Central memory CD4-positive, alpha-beta T cell (primary cell): ENCODE data around the gene PEAR1.

Experiments
- DNase-seq: peaks from one replicate; pipeline ENCODE4 v3.0.0; 2022

PEAR1 gene

GRCh38 chr1:156901590-156901900 lies 8.0 kb downstream of the PEAR1 start:
- DNase-seq: no peak

- DNase-seq: no peak
These were observed 8.7 kb downstream of the PEAR1 start for GRCh38 chr1:156901966-156902915.

GRCh38 chr1:156903328-156904091 lies 10.0 kb downstream of the PEAR1 start:
- no peak for DNase-seq

GRCh38 chr1:156904187-156904959 lies 10.9 kb downstream of the PEAR1 start:
- DNase-seq: no peak

- no peak for DNase-seq
These were observed 11.7 kb downstream of the PEAR1 start for GRCh38 chr1:156905176-156905575.

GRCh38 chr1:156905651-156906050 lies 12.1 kb downstream of the PEAR1 start:
- DNase-seq: no peak

- DNase-seq: no peak
These were observed 12.8 kb downstream of the PEAR1 start for GRCh38 chr1:156906206-156906906.

GRCh38 chr1:156908541-156908940 lies 15.0 kb downstream of the PEAR1 start:
- no peak for DNase-seq

GRCh38 chr1:156908955-156909354 lies 15.4 kb downstream of the PEAR1 start:
- no peak for DNase-seq

- DNase-seq: no peak
These were observed 16.2 kb downstream of the PEAR1 start for GRCh38 chr1:156909671-156910070.

GRCh38 chr1:156910309-156910782 lies 16.8 kb downstream of the PEAR1 start:
- DNase-seq: peak; percentile 36

- no peak for DNase-seq
These were observed 18.2 kb downstream of the PEAR1 start for GRCh38 chr1:156911577-156912298.

- no peak for DNase-seq
These were observed 18.8 kb downstream of the PEAR1 start for GRCh38 chr1:156912310-156912709.

- DNase-seq: no peak
These were observed 19.6 kb downstream of the PEAR1 start for GRCh38 chr1:156912861-156913808.

GRCh38 chr1:156913809-156914387 lies 20.4 kb downstream of the PEAR1 start:
- no peak for DNase-seq

- DNase-seq: no peak
These were observed 20.9 kb downstream of the PEAR1 start for GRCh38 chr1:156914440-156914856.

GRCh38 chr1:156920233-156921052 lies 26.9 kb downstream of the PEAR1 start, which contains the start of gene LRRC71:
Gene LRRC71, plus strand, starts transcription at chr1:156920632. Its CDS starts 172 bp downstream, at chr1:156920804.
- peak; percentile 34 for DNase-seq

- no peak for DNase-seq
These were observed 27.6 kb downstream of the PEAR1 start for GRCh38 chr1:156921053-156921529.
